Endodermal cell (in vitro differentiated cells): ENCODE results near the gene NAV2. TPM values are rescaled to one million over a fixed set of nuclear protein-coding genes. Genes with fewer than 3 reads are reported as not detected.

ENCODE experiments used
- DNase-seq: peaks from one replicate; pipeline ENCODE4 v3.0.0-alpha.2; 2017
- H3K27ac ChIP-seq: 2 replicates; pipeline ENCODE4 v1.5.1; 2013; ENCODE audit warnings: mild to moderate bottlenecking, low read depth, low read length, moderate library complexity
- H3K27me3 ChIP-seq: 2 replicates; pipeline ENCODE4 v1.6.1; 2013; ENCODE audit warnings: mild to moderate bottlenecking, low read length, moderate library complexity; ENCODE audit not compliant: insufficient read depth, control insufficient read depth, poor library complexity, severe bottlenecking
- H3K36me3 ChIP-seq: 2 replicates; pipeline ENCODE4 v1.7.0; 2013; ENCODE audit warnings: mild to moderate bottlenecking, low read length, moderate library complexity; ENCODE audit not compliant: control insufficient read depth, insufficient read depth
- H3K4me1 ChIP-seq: one replicate; pipeline ENCODE4 v1.7.0; 2013; ENCODE audit warnings: low read length; ENCODE audit not compliant: control insufficient read depth, insufficient read depth
- H3K4me3 ChIP-seq: 2 replicates; pipeline ENCODE4 v1.5.1; 2013; ENCODE audit warnings: mild to moderate bottlenecking, low read length, moderate library complexity
- H3K9ac ChIP-seq: 2 replicates; pipeline ENCODE4 v1.6.1; 2013; ENCODE audit warnings: mild to moderate bottlenecking, low read length, moderate library complexity; ENCODE audit not compliant: poor library complexity, severe bottlenecking; ENCODE audit errors: extremely low read depth
- H3K9me3 ChIP-seq: 2 replicates; pipeline ENCODE4 v1.6.1; 2013; ENCODE audit warnings: mild to moderate bottlenecking, low read length, moderate library complexity; ENCODE audit not compliant: control insufficient read depth
- H3K27ac Mint-ChIP-seq: 2 replicates; pipeline ENCODE4 v1.8.0; 2020; ENCODE audit warnings: mixed read lengths
- H3K27me3 Mint-ChIP-seq: 2 replicates; pipeline ENCODE4 v1.8.0; 2021; ENCODE audit warnings: mild to moderate bottlenecking, mixed read lengths; ENCODE audit not compliant: insufficient read depth
- H3K36me3 Mint-ChIP-seq: 2 replicates; pipeline ENCODE4 v1.8.0; 2020; ENCODE audit warnings: low read depth, mixed read lengths
- H3K4me1 Mint-ChIP-seq: 2 replicates; pipeline ENCODE4 v1.8.0; 2020; ENCODE audit warnings: mixed read lengths
- H3K4me3 Mint-ChIP-seq: 2 replicates; pipeline ENCODE4 v1.8.0; 2020; ENCODE audit warnings: mild to moderate bottlenecking, moderate library complexity, mixed read lengths
- H3K9me3 Mint-ChIP-seq: 2 replicates; pipeline ENCODE4 v1.8.0; 2020; ENCODE audit warnings: mild to moderate bottlenecking, mixed read lengths
- CTCF ChIP-seq: fragments of 200-600 bp; sonication (generic); conservative IDR thresholded peaks from 2 replicates; pipeline ENCODE4 v1.5.0; 2021; ENCODE audit warnings: antibody characterized with exemption, mild to moderate bottlenecking
- WGBS, 2 experiments: methylation state at CpG; one replicate each; pipeline versions ENCODE4 v1.1.5 to v1.1.7; 2013; ENCODE audit warnings: missing lambda C conversion rate in 2 of 2, mixed read lengths in 1 of 2; ENCODE audit not compliant: insufficient coverage in 1 of 2, insufficient read length in 1 of 2; 5-methylcytosine and 5-hydroxymethylcytosine counted together
- total RNA-seq, 2 donors: library from RNA; stranded (reverse); fragmentation: NEBNext Ultra II Directional in 1 of 2; extraction: Animal tissue kit (Norgen Biotek cat#: 25700) in 1 of 2; gene quantifications; 2 replicates in 1 of 2; 3 replicates in 1 of 2; pipeline ENCODE4 v1.2.1, GENCODE V29; 2021

The NAV2 gene
- total RNA-seq, 2 donors from 2014 or later, result 37.1 to 42.4 TPM

- no peak overlapping the region for H3K27ac ChIP-seq
- no peaks in the 10 kb centered on the region for H3K27me3 Mint-ChIP-seq
- no peaks in the 10 kb centered on the region for H3K9me3 Mint-ChIP-seq
- peak; percentile 53 for DNase-seq
- no peak overlapping the region for H3K4me3 ChIP-seq
- H3K4me1 ChIP-seq, result no peaks in the 10 kb centered on the region
- peaks cover 81% of the 10 kb centered on the region for H3K36me3 Mint-ChIP-seq
- TF ChIP-seq CTCF, result peak; percentile 50
- no peaks in the 10 kb centered on the region for H3K9me3 ChIP-seq
- no peak overlapping the region for H3K27ac Mint-ChIP-seq
- H3K27me3 ChIP-seq, result no peaks in the 10 kb centered on the region
- peaks cover 20% of the 10 kb centered on the region for H3K36me3 ChIP-seq
- no peak overlapping the region for H3K4me3 Mint-ChIP-seq
- peaks cover 12% of the 10 kb centered on the region for H3K4me1 Mint-ChIP-seq
- WGBS, 2 experiments, result 94 to 97% methylated on average over 4 to 8 of the region's 8 CpGs
- no peak overlapping the region for H3K9ac ChIP-seq
These were observed 372.5 kb downstream of the NAV2 start for GRCh38 chr11:20084921-20085814.

GRCh38 chr11:20085918-20086317 lies 373.3 kb downstream of the NAV2 start:
- Mint-ChIP-seq H3K36me3 (peaks cover 74% of the 10 kb centered on the region), H3K9me3 (no peaks in the 10 kb centered on the region), H3K27ac (no peak overlapping the region), H3K4me1 (peaks cover 12% of the 10 kb centered on the region), H3K4me3 (no peak overlapping the region), H3K27me3 (no peaks in the 10 kb centered on the region)
- Histone ChIP-seq H3K27me3 (no peaks in the 10 kb centered on the region), H3K4me3 (no peak overlapping the region), H3K9me3 (no peaks in the 10 kb centered on the region), H3K36me3 (peaks cover 20% of the 10 kb centered on the region), H3K27ac (no peak overlapping the region), H3K4me1 (peaks cover 3% of the 10 kb centered on the region), H3K9ac (no peak overlapping the region)
- WGBS, 2 experiments, result 93 to 98% methylated on average over 5 of the region's 5 CpGs
- DNase-seq, result no peak
- TF ChIP-seq CTCF, result no peak

GRCh38 chr11:20087118-20087521 lies 374.5 kb downstream of the NAV2 start:
- Histone ChIP-seq H3K27ac (no peak overlapping the region), H3K9me3 (no peaks in the 10 kb centered on the region)
- WGBS, 2 experiments, result 85 to 93% methylated on average over 4 to 7 of the region's 7 CpGs

More at GRCh38 chr11:20087118-20087521, 374.5 kb downstream of the NAV2 start:
- no peaks in the 10 kb centered on the region for H3K9me3 Mint-ChIP-seq
- H3K27ac Mint-ChIP-seq, result no peak overlapping the region
- no peak overlapping the region for H3K4me3 Mint-ChIP-seq
- H3K27me3 Mint-ChIP-seq, result no peaks in the 10 kb centered on the region
- peaks cover 20% of the 10 kb centered on the region for H3K36me3 ChIP-seq
- H3K9ac ChIP-seq, result no peak overlapping the region
- peaks cover 3% of the 10 kb centered on the region for H3K4me1 ChIP-seq
- peaks cover 80% of the 10 kb centered on the region for H3K36me3 Mint-ChIP-seq
- H3K27me3 ChIP-seq, result no peaks in the 10 kb centered on the region
- H3K4me1 Mint-ChIP-seq, result peaks cover 16% of the 10 kb centered on the region
- no peak overlapping the region for H3K4me3 ChIP-seq
- TF ChIP-seq CTCF, result no peak
- peak; percentile 16 for DNase-seq
